GM23338 (cell line): Measurements from ENCODE around the gene DNM2. TPM values are rescaled to one million over a fixed set of nuclear protein-coding genes. Genes with fewer than 3 reads are reported as not detected.

Experiments used
- ATAC-seq: fragments of 200-7000 bp; cut with Tn5 transposase; 3 replicates; pipeline ENCODE4 v1.9.1; 2020
- DNase-seq: peaks from one replicate; pipeline ENCODE4 v3.0.0-alpha.2; 2015; ENCODE audit warnings: low spot score
- H2AFZ ChIP-seq: fragments of 200-600 bp; sonication (generic); 2 replicates; pipeline ENCODE4 v1.8.0; 2016; ENCODE audit warnings: antibody characterized with exemption, mild to moderate bottlenecking, moderate library complexity
- H3F3A ChIP-seq: fragments of 200-600 bp; sonication (generic); replicated peaks from 2 replicates; pipeline ENCODE4 v1.8.0; 2017; ENCODE audit warnings: antibody characterized with exemption, mixed run types, low read depth
- H3K27ac ChIP-seq: fragments of 200-600 bp; sonication (generic); 2 replicates; pipeline ENCODE4 v1.6.1; 2016; ENCODE audit warnings: low read depth
- H3K27me3 ChIP-seq: fragments of 200-600 bp; sonication (generic); 2 replicates; pipeline ENCODE4 v1.8.0; 2016; ENCODE audit warnings: mild to moderate bottlenecking, mixed run types, moderate library complexity; ENCODE audit not compliant: insufficient read depth
- H3K36me3 ChIP-seq: fragments of 200-600 bp; sonication (generic); 2 replicates; pipeline ENCODE4 v1.8.0; 2016; ENCODE audit warnings: mild to moderate bottlenecking; ENCODE audit not compliant: insufficient read depth
- H3K4me1 ChIP-seq: fragments of 200-600 bp; sonication (generic); 2 replicates; pipeline ENCODE4 v1.8.0; 2016; ENCODE audit warnings: mild to moderate bottlenecking, moderate library complexity; ENCODE audit not compliant: insufficient read depth
- H3K4me2 ChIP-seq: fragments of 200-600 bp; sonication (generic); 2 replicates; pipeline ENCODE4 v1.7.1; 2017; ENCODE audit warnings: mixed run types
- H3K4me3 ChIP-seq: fragments of 200-600 bp; sonication (generic); 2 replicates; pipeline ENCODE4 v1.6.1; 2016; ENCODE audit warnings: mixed run types
- H3K79me2 ChIP-seq: fragments of 200-600 bp; sonication (generic); replicated peaks from 2 replicates; pipeline ENCODE4 v1.8.0; 2017; ENCODE audit warnings: mild to moderate bottlenecking; ENCODE audit not compliant: insufficient read depth
- H3K9me2 ChIP-seq: fragments of 200-600 bp; sonication (generic); 2 replicates; pipeline ENCODE4 v1.8.0; 2017; ENCODE audit not compliant: insufficient read depth
- H4K20me1 ChIP-seq: fragments of 200-600 bp; sonication (generic); replicated peaks from 2 replicates; pipeline ENCODE4 v1.8.0; 2017; ENCODE audit warnings: mild to moderate bottlenecking; ENCODE audit not compliant: insufficient read depth
- H3K27ac Mint-ChIP-seq: 2 replicates; pipeline ENCODE4 v1.8.0; 2020; ENCODE audit warnings: inconsistent platforms, mild to moderate bottlenecking, moderate library complexity, mixed read lengths
- H3K27me3 Mint-ChIP-seq: 3 replicates; pipeline ENCODE4 v1.8.0; 2022; ENCODE audit warnings: low read depth, mild to moderate bottlenecking, moderate library complexity, mixed read lengths, inconsistent platforms; ENCODE audit not compliant: insufficient read depth, poor library complexity
- H3K36me3 Mint-ChIP-seq: 3 replicates; pipeline ENCODE4 v1.8.0; 2021; ENCODE audit warnings: low read depth, mild to moderate bottlenecking, inconsistent platforms, moderate library complexity, mixed read lengths
- H3K4me1 Mint-ChIP-seq: 3 replicates; pipeline ENCODE4 v1.8.0; 2020; ENCODE audit warnings: mild to moderate bottlenecking, inconsistent platforms, mixed read lengths
- H3K4me3 Mint-ChIP-seq: 3 replicates; pipeline ENCODE4 v1.8.0; 2021; ENCODE audit warnings: moderate library complexity, mild to moderate bottlenecking, inconsistent platforms, mixed read lengths
- H3K9me3 Mint-ChIP-seq: 3 replicates; pipeline ENCODE4 v1.8.0; 2020; ENCODE audit warnings: moderate library complexity, mild to moderate bottlenecking, inconsistent platforms, mixed read lengths
- CREB1 ChIP-seq: fragments of 250-450 bp; sonication (Bioruptor Pico); IDR thresholded peaks from 2 replicates; pipeline ENCODE4 v1.5.0; 2020; ENCODE audit warnings: low read depth, mild to moderate bottlenecking, moderate library complexity
- ETS1 ChIP-seq: IDR thresholded peaks from 2 replicates; pipeline ENCODE4 v1.6.1; 2016; ENCODE audit warnings: antibody characterized with exemption
- EZH2 ChIP-seq: fragments of 200-600 bp; sonication (generic); IDR thresholded peaks from one replicate; pipeline ENCODE4 v1.8.0; 2017; ENCODE audit warnings: antibody characterized with exemption, mild to moderate bottlenecking, low read depth; ENCODE audit not compliant: unreplicated experiment
- EZH2phosphoT487 ChIP-seq: fragments of 200-600 bp; sonication (generic); IDR thresholded peaks from one replicate; pipeline ENCODE4 v1.8.1; 2018; ENCODE audit warnings: antibody characterized with exemption; ENCODE audit not compliant: unreplicated experiment
- JUNB ChIP-seq: IDR thresholded peaks from one replicate; pipeline ENCODE4 v1.6.1; 2016; ENCODE audit warnings: antibody characterized with exemption; ENCODE audit not compliant: unreplicated experiment
- NANOG ChIP-seq: IDR thresholded peaks from 2 replicates; pipeline ENCODE4 v1.6.1; 2016; ENCODE audit warnings: antibody characterized with exemption, borderline replicate concordance
- POLR2AphosphoS5 ChIP-seq: IDR thresholded peaks from 2 replicates; pipeline ENCODE4 v1.6.1; 2016; ENCODE audit warnings: antibody characterized with exemption, low read depth
- STAT1 ChIP-seq: IDR thresholded peaks from one replicate; pipeline ENCODE4 v1.6.1; 2016; ENCODE audit warnings: antibody characterized with exemption; ENCODE audit not compliant: unreplicated experiment
- ZNF114 ChIP-seq: fragments of 250-450 bp; sonication (Bioruptor Pico); IDR thresholded peaks from 2 replicates; pipeline ENCODE4 v1.5.0; 2020; ENCODE audit warnings: mild to moderate bottlenecking, moderate library complexity
- ZNF331 ChIP-seq: fragments of 250-450 bp; sonication (Bioruptor Pico); IDR thresholded peaks from 2 replicates; pipeline ENCODE4 v1.5.0; 2020; ENCODE audit warnings: low read depth, mild to moderate bottlenecking, moderate library complexity
- polyA plus RNA-seq: library from polyadenylated mRNA; unstranded; fragments of >200 nt; fragmentation: Nextera tagmentation; extraction: Ambion mirVana; gene quantifications from 2 replicates; pipeline ENCODE4 v1.2.1, GENCODE V29; 2016
- total RNA-seq: library from RNA; depleted of rRNA; stranded (reverse); fragments of >200 nt; shearing (Covaris generic); gene quantifications from 2 replicates; pipeline ENCODE4 v1.2.3, GENCODE V29; 2014
- TF ChIP-seq, protein P1 (sequence below), 2 experiments: fragments of 200-600 bp in 1 of 2; sonication (generic) in 1 of 2; conservative IDR thresholded peaks; 2 replicates each; pipeline versions ENCODE4 v1.5.1 to v1.6.1; 2016 to 2017; ENCODE audit warnings: antibody characterized with exemption in 2 of 2, low read depth in 2 of 2, mild to moderate bottlenecking in 2 of 2, moderate library complexity in 1 of 2
- TF ChIP-seq, protein P2 (sequence below): IDR thresholded peaks from one replicate; pipeline ENCODE4 v1.6.1; 2018; ENCODE audit warnings: antibody characterized with exemption; ENCODE audit not compliant: unreplicated experiment
- TF ChIP-seq, protein P3 (sequence below): fragments of 250-450 bp; sonication (Bioruptor Pico); IDR thresholded peaks from 2 replicates; pipeline ENCODE4 v1.5.0; 2020; ENCODE audit warnings: mild to moderate bottlenecking, moderate library complexity

Gene DNM2
- total and polyA plus RNA-seq, 2 experiments from 2014 or later: 40.7 to 138 TPM

GRCh38 chr19:10707440-10707839, 10.4 kb upstream of the DNM2 start:
- no peak for TF ChIP-seq POLR2AphosphoS5
- TF ChIP-seq EZH2phosphoT487: no peak
- no peak for TF ChIP-seq JUNB
- no peak for TF ChIP-seq CREB1 (CRISPR knock-in tag)
- no peak for TF ChIP-seq ETS1
- TF ChIP-seq, protein P1, sequence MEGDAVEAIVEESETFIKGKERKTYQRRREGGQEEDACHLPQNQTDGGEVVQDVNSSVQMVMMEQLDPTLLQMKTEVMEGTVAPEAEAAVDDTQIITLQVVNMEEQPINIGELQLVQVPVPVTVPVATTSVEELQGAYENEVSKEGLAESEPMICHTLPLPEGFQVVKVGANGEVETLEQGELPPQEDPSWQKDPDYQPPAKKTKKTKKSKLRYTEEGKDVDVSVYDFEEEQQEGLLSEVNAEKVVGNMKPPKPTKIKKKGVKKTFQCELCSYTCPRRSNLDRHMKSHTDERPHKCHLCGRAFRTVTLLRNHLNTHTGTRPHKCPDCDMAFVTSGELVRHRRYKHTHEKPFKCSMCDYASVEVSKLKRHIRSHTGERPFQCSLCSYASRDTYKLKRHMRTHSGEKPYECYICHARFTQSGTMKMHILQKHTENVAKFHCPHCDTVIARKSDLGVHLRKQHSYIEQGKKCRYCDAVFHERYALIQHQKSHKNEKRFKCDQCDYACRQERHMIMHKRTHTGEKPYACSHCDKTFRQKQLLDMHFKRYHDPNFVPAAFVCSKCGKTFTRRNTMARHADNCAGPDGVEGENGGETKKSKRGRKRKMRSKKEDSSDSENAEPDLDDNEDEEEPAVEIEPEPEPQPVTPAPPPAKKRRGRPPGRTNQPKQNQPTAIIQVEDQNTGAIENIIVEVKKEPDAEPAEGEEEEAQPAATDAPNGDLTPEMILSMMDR (conservative IDR thresholded peaks at IDR 0.05; ENCODE audit: low read depth in 2 of 2): no peak
- TF ChIP-seq ZNF331 (CRISPR knock-in tag): no peak
- no peak for TF ChIP-seq STAT1
- no peak for TF ChIP-seq EZH2
- TF ChIP-seq, protein P2, sequence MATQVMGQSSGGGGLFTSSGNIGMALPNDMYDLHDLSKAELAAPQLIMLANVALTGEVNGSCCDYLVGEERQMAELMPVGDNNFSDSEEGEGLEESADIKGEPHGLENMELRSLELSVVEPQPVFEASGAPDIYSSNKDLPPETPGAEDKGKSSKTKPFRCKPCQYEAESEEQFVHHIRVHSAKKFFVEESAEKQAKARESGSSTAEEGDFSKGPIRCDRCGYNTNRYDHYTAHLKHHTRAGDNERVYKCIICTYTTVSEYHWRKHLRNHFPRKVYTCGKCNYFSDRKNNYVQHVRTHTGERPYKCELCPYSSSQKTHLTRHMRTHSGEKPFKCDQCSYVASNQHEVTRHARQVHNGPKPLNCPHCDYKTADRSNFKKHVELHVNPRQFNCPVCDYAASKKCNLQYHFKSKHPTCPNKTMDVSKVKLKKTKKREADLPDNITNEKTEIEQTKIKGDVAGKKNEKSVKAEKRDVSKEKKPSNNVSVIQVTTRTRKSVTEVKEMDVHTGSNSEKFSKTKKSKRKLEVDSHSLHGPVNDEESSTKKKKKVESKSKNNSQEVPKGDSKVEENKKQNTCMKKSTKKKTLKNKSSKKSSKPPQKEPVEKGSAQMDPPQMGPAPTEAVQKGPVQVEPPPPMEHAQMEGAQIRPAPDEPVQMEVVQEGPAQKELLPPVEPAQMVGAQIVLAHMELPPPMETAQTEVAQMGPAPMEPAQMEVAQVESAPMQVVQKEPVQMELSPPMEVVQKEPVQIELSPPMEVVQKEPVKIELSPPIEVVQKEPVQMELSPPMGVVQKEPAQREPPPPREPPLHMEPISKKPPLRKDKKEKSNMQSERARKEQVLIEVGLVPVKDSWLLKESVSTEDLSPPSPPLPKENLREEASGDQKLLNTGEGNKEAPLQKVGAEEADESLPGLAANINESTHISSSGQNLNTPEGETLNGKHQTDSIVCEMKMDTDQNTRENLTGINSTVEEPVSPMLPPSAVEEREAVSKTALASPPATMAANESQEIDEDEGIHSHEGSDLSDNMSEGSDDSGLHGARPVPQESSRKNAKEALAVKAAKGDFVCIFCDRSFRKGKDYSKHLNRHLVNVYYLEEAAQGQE: no peak
- no peak for TF ChIP-seq NANOG
- no peak for TF ChIP-seq ZNF114 (CRISPR knock-in tag)
- TF ChIP-seq, protein P3, sequence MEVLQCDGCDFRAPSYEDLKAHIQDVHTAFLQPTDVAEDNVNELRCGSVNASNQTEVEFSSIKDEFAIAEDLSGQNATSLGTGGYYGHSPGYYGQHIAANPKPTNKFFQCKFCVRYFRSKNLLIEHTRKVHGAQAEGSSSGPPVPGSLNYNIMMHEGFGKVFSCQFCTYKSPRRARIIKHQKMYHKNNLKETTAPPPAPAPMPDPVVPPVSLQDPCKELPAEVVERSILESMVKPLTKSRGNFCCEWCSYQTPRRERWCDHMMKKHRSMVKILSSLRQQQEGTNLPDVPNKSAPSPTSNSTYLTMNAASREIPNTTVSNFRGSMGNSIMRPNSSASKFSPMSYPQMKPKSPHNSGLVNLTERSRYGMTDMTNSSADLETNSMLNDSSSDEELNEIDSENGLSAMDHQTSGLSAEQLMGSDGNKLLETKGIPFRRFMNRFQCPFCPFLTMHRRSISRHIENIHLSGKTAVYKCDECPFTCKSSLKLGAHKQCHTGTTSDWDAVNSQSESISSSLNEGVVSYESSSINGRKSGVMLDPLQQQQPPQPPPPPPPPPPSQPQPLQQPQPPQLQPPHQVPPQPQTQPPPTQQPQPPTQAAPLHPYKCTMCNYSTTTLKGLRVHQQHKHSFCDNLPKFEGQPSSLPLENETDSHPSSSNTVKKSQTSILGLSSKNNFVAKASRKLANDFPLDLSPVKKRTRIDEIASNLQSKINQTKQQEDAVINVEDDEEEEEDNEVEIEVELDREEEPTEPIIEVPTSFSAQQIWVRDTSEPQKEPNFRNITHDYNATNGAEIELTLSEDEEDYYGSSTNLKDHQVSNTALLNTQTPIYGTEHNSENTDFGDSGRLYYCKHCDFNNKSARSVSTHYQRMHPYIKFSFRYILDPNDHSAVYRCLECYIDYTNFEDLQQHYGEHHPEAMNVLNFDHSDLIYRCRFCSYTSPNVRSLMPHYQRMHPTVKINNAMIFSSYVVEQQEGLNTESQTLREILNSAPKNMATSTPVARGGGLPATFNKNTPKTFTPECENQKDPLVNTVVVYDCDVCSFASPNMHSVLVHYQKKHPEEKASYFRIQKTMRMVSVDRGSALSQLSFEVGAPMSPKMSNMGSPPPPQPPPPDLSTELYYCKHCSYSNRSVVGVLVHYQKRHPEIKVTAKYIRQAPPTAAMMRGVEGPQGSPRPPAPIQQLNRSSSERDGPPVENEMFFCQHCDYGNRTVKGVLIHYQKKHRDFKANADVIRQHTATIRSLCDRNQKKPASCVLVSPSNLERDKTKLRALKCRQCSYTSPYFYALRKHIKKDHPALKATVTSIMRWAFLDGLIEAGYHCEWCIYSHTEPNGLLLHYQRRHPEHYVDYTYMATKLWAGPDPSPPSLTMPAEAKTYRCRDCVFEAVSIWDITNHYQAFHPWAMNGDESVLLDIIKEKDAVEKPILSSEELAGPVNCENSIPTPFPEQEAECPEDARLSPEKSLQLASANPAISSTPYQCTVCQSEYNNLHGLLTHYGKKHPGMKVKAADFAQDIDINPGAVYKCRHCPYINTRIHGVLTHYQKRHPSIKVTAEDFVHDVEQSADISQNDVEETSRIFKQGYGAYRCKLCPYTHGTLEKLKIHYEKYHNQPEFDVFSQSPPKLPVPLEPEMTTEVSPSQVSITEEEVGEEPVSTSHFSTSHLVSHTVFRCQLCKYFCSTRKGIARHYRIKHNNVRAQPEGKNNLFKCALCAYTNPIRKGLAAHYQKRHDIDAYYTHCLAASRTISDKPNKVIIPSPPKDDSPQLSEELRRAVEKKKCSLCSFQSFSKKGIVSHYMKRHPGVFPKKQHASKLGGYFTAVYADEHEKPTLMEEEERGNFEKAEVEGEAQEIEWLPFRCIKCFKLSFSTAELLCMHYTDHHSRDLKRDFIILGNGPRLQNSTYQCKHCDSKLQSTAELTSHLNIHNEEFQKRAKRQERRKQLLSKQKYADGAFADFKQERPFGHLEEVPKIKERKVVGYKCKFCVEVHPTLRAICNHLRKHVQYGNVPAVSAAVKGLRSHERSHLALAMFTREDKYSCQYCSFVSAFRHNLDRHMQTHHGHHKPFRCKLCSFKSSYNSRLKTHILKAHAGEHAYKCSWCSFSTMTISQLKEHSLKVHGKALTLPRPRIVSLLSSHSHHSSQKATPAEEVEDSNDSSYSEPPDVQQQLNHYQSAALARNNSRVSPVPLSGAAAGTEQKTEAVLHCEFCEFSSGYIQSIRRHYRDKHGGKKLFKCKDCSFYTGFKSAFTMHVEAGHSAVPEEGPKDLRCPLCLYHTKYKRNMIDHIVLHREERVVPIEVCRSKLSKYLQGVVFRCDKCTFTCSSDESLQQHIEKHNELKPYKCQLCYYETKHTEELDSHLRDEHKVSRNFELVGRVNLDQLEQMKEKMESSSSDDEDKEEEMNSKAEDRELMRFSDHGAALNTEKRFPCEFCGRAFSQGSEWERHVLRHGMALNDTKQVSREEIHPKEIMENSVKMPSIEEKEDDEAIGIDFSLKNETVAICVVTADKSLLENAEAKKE: no peak
- H3K27me3 ChIP-seq: no peaks in the 10 kb centered on the region

More at GRCh38 chr19:10707440-10707839, 10.4 kb upstream of the DNM2 start:
- no peak overlapping the region for H2AFZ ChIP-seq
- Mint-ChIP-seq H3K4me1 (peaks cover 5% of the 10 kb centered on the region; the same call in 2 of the 3 replicates), H3K36me3 (peaks cover 11% of the 10 kb centered on the region; the same call in 2 of the 3 replicates), H3K9me3 (no peaks in the 10 kb centered on the region), H3K4me3 (no peak overlapping the region), H3K27ac (no peak overlapping the region), H3K27me3 (peaks cover 9% of the 10 kb centered on the region)
- ATAC-seq (no peak), DNase-seq (no peak)
- H3K36me3 ChIP-seq: no peaks in the 10 kb centered on the region
- no peak overlapping the region for H3K4me3 ChIP-seq
- H3F3A ChIP-seq: 0 out of 2 replicates have a peak, but pooled peaks cover 4% of the 10 kb centered on the region
- no peak overlapping the region for H3K27ac ChIP-seq
- H4K20me1 ChIP-seq: no peaks in the 10 kb centered on the region
- no peaks in the 10 kb centered on the region for H3K4me1 ChIP-seq
- H3K79me2 ChIP-seq: 0 out of 2 replicates have a peak, but pooled peaks cover 3% of the 10 kb centered on the region
- H3K9me2 ChIP-seq: no peaks in the 10 kb centered on the region
- no peak overlapping the region for H3K4me2 ChIP-seq
